ENCODE results near the gene SNX5.

Gene SNX5

GRCh38 chr20:17940224-17940971, 28.2 kb downstream of the SNX5 start:
- in situ Hi-C loops (cut with HindIII; ENCODE audit: low pct_ligation_motif_present, low sequenced_read_pairs) = no loop called here
- Histone ChIP-seq H3K27me3 (replicated peaks) (no peaks in the 10 kb centered on the region), H3K36me3 (replicated peaks) (peaks cover 52% of the 10 kb centered on the region), H3K27ac (no peak overlapping the region), H3K4me3 (ENCODE audit: low read depth, low read length) (no peak overlapping the region)
- TF ChIP-seq CTCF (IDR thresholded peaks at IDR 0.05; ENCODE audit: low read depth, low read length, missing control alignments) = no peak
- no peak for DNase-seq

GRCh38 chr20:17939622-17940223, 28.9 kb downstream of the SNX5 start:
- in situ Hi-C loops (cut with HindIII; ENCODE audit: low pct_ligation_motif_present, low sequenced_read_pairs) = no loop called here

GRCh38 chr20:17938871-17939619, 29.5 kb downstream of the SNX5 start:
- in situ Hi-C loops (cut with HindIII; ENCODE audit: low pct_ligation_motif_present, low sequenced_read_pairs) = no loop called here
- H3K36me3 ChIP-seq (replicated peaks) = peaks cover 43% of the 10 kb centered on the region
- no peak overlapping the region for H3K4me3 ChIP-seq (ENCODE audit: low read depth, low read length)
- DNase-seq = peak; percentile 59
- H3K27ac ChIP-seq = no peak overlapping the region
- no peaks in the 10 kb centered on the region for H3K27me3 ChIP-seq (replicated peaks)
- peak; percentile 97 for TF ChIP-seq CTCF (IDR thresholded peaks at IDR 0.05; ENCODE audit: low read depth, low read length, missing control alignments)

More at GRCh38 chr20:17939622-17940223, 28.9 kb downstream of the SNX5 start:
- H3K27ac ChIP-seq = no peak overlapping the region
- DNase-seq = no peak
- TF ChIP-seq CTCF (IDR thresholded peaks at IDR 0.05; ENCODE audit: low read depth, low read length, missing control alignments) = no peak
- no peaks in the 10 kb centered on the region for H3K27me3 ChIP-seq (replicated peaks)
- no peak overlapping the region for H3K4me3 ChIP-seq (ENCODE audit: low read depth, low read length)
- H3K36me3 ChIP-seq (replicated peaks) = peaks cover 45% of the 10 kb centered on the region

DNA sequence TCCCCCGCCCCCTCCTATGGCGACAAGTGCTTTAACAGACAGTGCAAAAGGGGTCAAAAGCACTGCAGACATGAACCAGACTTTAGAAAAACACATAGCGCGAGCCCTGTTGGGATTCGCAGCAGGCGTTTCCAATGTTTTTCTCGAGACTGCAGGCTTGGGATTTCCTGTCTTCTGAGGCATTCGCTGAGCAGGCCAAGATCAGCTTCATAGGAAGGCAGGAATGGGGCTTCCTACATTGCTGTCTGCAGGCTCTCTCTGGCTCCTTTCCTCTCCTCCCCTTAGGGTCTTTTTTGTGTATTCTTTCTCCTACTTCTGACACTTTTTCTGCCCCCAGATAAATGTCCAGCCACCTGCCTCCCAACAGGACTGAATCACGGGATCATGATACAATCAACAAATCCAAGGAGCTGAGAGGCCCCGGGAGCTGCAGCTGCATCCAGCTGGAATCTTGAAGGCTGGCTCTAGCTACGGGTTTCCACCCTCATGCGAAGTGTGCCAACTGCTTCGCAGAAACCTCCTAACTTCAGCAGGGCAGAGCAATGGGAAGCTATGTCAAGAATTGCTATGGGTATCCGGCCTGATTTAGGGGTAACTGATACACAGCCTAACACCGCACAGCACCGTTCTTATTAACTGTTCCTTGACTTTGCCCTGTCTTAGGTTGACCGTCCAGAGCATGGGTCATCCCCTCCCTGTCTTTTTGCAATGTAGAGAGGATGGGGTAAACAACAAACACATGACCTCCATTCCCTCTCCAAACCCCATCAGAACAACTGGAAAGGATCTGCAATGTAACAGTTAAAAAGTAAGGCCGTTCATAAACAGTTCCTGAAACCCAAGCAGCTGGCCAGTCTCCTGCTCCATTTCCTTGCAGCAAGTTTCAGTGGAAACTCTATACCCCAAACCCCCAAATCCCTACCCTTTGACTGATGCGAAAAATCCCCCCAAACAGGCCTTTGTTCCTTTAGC, 31.5 kb downstream of the SNX5 start:
- peak overlapping the region; percentile 77 for H3K27ac ChIP-seq
- in situ Hi-C loops (cut with HindIII; ENCODE audit: low pct_ligation_motif_present, low sequenced_read_pairs) = no loop called here

More for the DNA sequence above, 31.5 kb downstream of the SNX5 start:
- Histone ChIP-seq H3K4me3 (ENCODE audit: low read depth, low read length) (no peak overlapping the region), H3K36me3 (replicated peaks) (peaks cover 25% of the 10 kb centered on the region), H3K27me3 (replicated peaks) (no peaks in the 10 kb centered on the region)
- no peak for TF ChIP-seq CTCF (IDR thresholded peaks at IDR 0.05; ENCODE audit: low read depth, low read length, missing control alignments)
- peak; percentile 79 for DNase-seq

Data from brain microvascular endothelial cell (primary cell).